ENCODE data around the gene BUB1. TPM values are rescaled to one million over a fixed set of nuclear protein-coding genes. Genes with fewer than 3 reads are reported as not detected.

The BUB1 gene
- total and polyA plus RNA-seq, 2 of the 8 experiments (the other 6 are each of a cell fraction or from before 2014, with no cell fraction given) = 48.4 to 113 TPM

DNA sequence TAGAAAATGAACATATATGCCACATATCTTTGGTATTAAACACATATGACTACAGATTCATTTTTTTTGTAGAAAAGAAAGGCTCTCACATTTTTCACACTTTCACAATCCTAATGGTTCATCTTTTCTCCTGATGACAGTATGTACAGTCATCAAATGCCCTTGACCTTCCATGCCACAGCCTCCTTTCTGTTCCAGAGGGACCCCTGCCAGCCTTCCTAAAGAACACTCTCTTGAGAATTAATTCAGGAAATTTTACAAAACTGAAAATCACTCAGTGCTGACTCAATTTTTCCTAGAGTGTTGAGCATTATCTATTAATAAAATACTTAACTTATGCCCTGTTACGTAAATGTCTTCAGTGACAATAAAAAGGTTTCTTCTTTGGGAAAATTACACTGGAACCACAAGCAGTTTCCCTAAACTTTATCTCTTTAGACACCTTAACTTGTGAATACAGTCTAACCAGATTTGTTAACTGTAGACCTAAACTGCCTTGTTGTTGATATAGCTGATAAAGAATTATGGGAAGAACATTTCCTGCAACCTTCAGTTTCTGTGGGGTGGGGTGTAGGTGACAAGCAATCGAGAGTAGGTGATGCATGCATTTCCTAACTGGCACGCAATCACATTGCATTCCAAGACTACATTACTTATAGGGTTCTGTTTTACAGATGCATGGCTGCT, 39.2 kb upstream of the BUB1 start (continued):
- TF ChIP-seq CHD7 (IDR thresholded peaks at IDR 0.05; ENCODE audit: insufficient replicate concordance, low read length) = no peak
